Measurements from ENCODE around the gene IMPACT. TPM values are rescaled to one million over a fixed set of nuclear protein-coding genes. Genes with fewer than 3 reads are reported as not detected.

The IMPACT gene
- total RNA-seq, 1 donor from 2014 or later: 32.3 TPM

GRCh38 chr18:24459772-24460171, 33.3 kb downstream of the IMPACT start:
- no peak for DNase-seq (ENCODE audit: low read depth)
- Histone ChIP-seq H3K27ac (ENCODE audit: low read depth, low read length) (no peak overlapping the region), H3K36me3 (ENCODE audit: insufficient read depth, low read length) (no peaks in the 10 kb centered on the region), H3K79me2 (ENCODE audit: insufficient read depth, low read length) (no peaks in the 10 kb centered on the region), H3K9me3 (ENCODE audit: insufficient read depth, low read depth, low read length) (no peaks in the 10 kb centered on the region), H3K27me3 (ENCODE audit: insufficient read depth, low read length) (no peaks in the 10 kb centered on the region), H3K4me2 (ENCODE audit: low read length) (no peak overlapping the region), H2AFZ (ENCODE audit: low read depth, low read length) (no peak overlapping the region), H3K4me1 (ENCODE audit: insufficient read depth, low read length) (no peaks in the 10 kb centered on the region), H3K9ac (ENCODE audit: low read length) (no peak overlapping the region), H4K20me1 (ENCODE audit: insufficient read depth, low read length) (no peaks in the 10 kb centered on the region), H3K4me3 (ENCODE audit: insufficient read depth, low read depth, low read length) (no peak overlapping the region)
- Mint-ChIP-seq H3K4me1 (ENCODE audit: low read depth, unreplicated experiment) (no peaks in the 10 kb centered on the region), H3K27ac (ENCODE audit: unreplicated experiment) (no peak overlapping the region), H3K9me3 (ENCODE audit: unreplicated experiment) (peaks cover 2% of the 10 kb centered on the region), H3K36me3 (ENCODE audit: low read depth, unreplicated experiment) (peaks cover 3% of the 10 kb centered on the region), H3K27me3 (ENCODE audit: low read depth, unreplicated experiment) (no peaks in the 10 kb centered on the region), H3K4me3 (ENCODE audit: unreplicated experiment) (no peak overlapping the region)
- FAIRE-seq: no peak
- TF ChIP-seq EZH2 (IDR thresholded peaks at IDR 0.05; ENCODE audit: insufficient read depth, low read length): no peak
- TF ChIP-seq, protein P1, sequence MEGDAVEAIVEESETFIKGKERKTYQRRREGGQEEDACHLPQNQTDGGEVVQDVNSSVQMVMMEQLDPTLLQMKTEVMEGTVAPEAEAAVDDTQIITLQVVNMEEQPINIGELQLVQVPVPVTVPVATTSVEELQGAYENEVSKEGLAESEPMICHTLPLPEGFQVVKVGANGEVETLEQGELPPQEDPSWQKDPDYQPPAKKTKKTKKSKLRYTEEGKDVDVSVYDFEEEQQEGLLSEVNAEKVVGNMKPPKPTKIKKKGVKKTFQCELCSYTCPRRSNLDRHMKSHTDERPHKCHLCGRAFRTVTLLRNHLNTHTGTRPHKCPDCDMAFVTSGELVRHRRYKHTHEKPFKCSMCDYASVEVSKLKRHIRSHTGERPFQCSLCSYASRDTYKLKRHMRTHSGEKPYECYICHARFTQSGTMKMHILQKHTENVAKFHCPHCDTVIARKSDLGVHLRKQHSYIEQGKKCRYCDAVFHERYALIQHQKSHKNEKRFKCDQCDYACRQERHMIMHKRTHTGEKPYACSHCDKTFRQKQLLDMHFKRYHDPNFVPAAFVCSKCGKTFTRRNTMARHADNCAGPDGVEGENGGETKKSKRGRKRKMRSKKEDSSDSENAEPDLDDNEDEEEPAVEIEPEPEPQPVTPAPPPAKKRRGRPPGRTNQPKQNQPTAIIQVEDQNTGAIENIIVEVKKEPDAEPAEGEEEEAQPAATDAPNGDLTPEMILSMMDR (IDR thresholded peaks at IDR 0.05; ENCODE audit: insufficient read depth, low read depth, low read length): no peak

DNA sequence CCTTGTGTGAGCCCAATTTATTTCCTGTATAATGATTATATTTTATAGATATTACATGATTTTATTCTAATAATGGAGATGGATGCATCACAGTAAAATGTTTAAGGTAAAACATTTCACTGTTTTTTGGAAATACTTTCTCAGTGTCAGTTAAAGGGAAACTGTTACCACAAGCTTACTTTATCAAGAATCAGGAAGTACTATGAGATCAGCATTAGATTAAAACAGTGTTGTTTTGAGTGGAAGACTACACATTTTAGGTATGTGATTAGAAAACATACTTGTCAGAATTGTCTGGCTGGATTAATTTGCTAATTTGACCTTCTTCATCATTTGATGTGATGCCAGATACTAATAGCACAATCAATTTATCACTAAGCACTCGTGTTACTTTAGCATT, 33.9 kb downstream of the IMPACT start, which contains the start of gene HRH4:
Gene HRH4, plus strand, starts transcription at position 250 of the 400 bp plus-strand sequence. Its CDS starts 92 bp downstream, at position 342.
- H3K9me3 ChIP-seq (ENCODE audit: insufficient read depth, low read depth, low read length): no peaks in the 10 kb centered on the region
- DNase-seq (ENCODE audit: low read depth): no peak
- no peaks in the 10 kb centered on the region for H3K27me3 ChIP-seq (ENCODE audit: insufficient read depth, low read length)
- Mint-ChIP-seq H3K27me3 (ENCODE audit: low read depth, unreplicated experiment) (no peaks in the 10 kb centered on the region), H3K27ac (ENCODE audit: unreplicated experiment) (no peak within 1 kb of the TSS), H3K36me3 (ENCODE audit: low read depth, unreplicated experiment) (no peaks in the 10 kb centered on the region), H3K9me3 (ENCODE audit: unreplicated experiment) (no peaks in the 10 kb centered on the region), H3K4me3 (ENCODE audit: unreplicated experiment) (no peak within 1 kb of the TSS), H3K4me1 (ENCODE audit: low read depth, unreplicated experiment) (no peaks in the 10 kb centered on the region)
- H4K20me1 ChIP-seq (ENCODE audit: insufficient read depth, low read length): no peaks in the 10 kb centered on the region
- FAIRE-seq: peak; percentile 5
- H3K79me2 ChIP-seq (ENCODE audit: insufficient read depth, low read length): no peaks in the 10 kb centered on the region
- H2AFZ ChIP-seq (ENCODE audit: low read depth, low read length): no peak within 1 kb of the TSS
- no peaks in the 10 kb centered on the region for H3K4me1 ChIP-seq (ENCODE audit: insufficient read depth, low read length)
- no peak within 1 kb of the TSS for H3K9ac ChIP-seq (ENCODE audit: low read length)
- no peaks in the 10 kb centered on the region for H3K36me3 ChIP-seq (ENCODE audit: insufficient read depth, low read length)
- no peak within 1 kb of the TSS for H3K27ac ChIP-seq (ENCODE audit: low read depth, low read length)
- no peak within 1 kb of the TSS for H3K4me2 ChIP-seq (ENCODE audit: low read length)
- TF ChIP-seq EZH2 (IDR thresholded peaks at IDR 0.05; ENCODE audit: insufficient read depth, low read length): no peak
- TF ChIP-seq, protein P1 (IDR thresholded peaks at IDR 0.05; ENCODE audit: insufficient read depth, low read depth, low read length): no peak
- no peak within 1 kb of the TSS for H3K4me3 ChIP-seq (ENCODE audit: insufficient read depth, low read depth, low read length)

GRCh38 chr18:24461996-24462395, 35.5 kb downstream of the IMPACT start:
- no peak for FAIRE-seq
- no peak overlapping the region for H3K4me3 Mint-ChIP-seq (ENCODE audit: unreplicated experiment)

More at GRCh38 chr18:24461996-24462395, 35.5 kb downstream of the IMPACT start:
- H3K9ac ChIP-seq (ENCODE audit: low read length): no peak overlapping the region
- Mint-ChIP-seq H3K36me3 (ENCODE audit: low read depth, unreplicated experiment) (no peaks in the 10 kb centered on the region), H3K9me3 (ENCODE audit: unreplicated experiment) (no peaks in the 10 kb centered on the region), H3K4me1 (ENCODE audit: low read depth, unreplicated experiment) (no peaks in the 10 kb centered on the region), H3K27me3 (ENCODE audit: low read depth, unreplicated experiment) (no peaks in the 10 kb centered on the region), H3K27ac (ENCODE audit: unreplicated experiment) (no peak overlapping the region)
- no peak overlapping the region for H3K27ac ChIP-seq (ENCODE audit: low read depth, low read length)
- H3K4me1 ChIP-seq (ENCODE audit: insufficient read depth, low read length): no peaks in the 10 kb centered on the region
- no peaks in the 10 kb centered on the region for H3K36me3 ChIP-seq (ENCODE audit: insufficient read depth, low read length)
- H4K20me1 ChIP-seq (ENCODE audit: insufficient read depth, low read length): no peaks in the 10 kb centered on the region
- no peaks in the 10 kb centered on the region for H3K9me3 ChIP-seq (ENCODE audit: insufficient read depth, low read depth, low read length)
- no peak overlapping the region for H3K4me2 ChIP-seq (ENCODE audit: low read length)
- no peaks in the 10 kb centered on the region for H3K27me3 ChIP-seq (ENCODE audit: insufficient read depth, low read length)
- no peak overlapping the region for H2AFZ ChIP-seq (ENCODE audit: low read depth, low read length)
- TF ChIP-seq, protein P1 (IDR thresholded peaks at IDR 0.05; ENCODE audit: insufficient read depth, low read depth, low read length): no peak
- TF ChIP-seq EZH2 (IDR thresholded peaks at IDR 0.05; ENCODE audit: insufficient read depth, low read length): no peak
- no peak overlapping the region for H3K4me3 ChIP-seq (ENCODE audit: insufficient read depth, low read depth, low read length)
- no peaks in the 10 kb centered on the region for H3K79me2 ChIP-seq (ENCODE audit: insufficient read depth, low read length)
- DNase-seq (ENCODE audit: low read depth): no peak

Data from astrocyte (in vitro differentiated cells and primary cell).